Measurements from ENCODE around the gene MYBL2. TPM values are rescaled to one million over a fixed set of nuclear protein-coding genes. Genes with fewer than 3 reads are reported as not detected.

MYBL2 gene
- total and polyA plus RNA-seq, 2 donors (not counting 3 experiments of a cell fraction or from before 2014, with no cell fraction given) = 35.7 to 105 TPM

DNA sequence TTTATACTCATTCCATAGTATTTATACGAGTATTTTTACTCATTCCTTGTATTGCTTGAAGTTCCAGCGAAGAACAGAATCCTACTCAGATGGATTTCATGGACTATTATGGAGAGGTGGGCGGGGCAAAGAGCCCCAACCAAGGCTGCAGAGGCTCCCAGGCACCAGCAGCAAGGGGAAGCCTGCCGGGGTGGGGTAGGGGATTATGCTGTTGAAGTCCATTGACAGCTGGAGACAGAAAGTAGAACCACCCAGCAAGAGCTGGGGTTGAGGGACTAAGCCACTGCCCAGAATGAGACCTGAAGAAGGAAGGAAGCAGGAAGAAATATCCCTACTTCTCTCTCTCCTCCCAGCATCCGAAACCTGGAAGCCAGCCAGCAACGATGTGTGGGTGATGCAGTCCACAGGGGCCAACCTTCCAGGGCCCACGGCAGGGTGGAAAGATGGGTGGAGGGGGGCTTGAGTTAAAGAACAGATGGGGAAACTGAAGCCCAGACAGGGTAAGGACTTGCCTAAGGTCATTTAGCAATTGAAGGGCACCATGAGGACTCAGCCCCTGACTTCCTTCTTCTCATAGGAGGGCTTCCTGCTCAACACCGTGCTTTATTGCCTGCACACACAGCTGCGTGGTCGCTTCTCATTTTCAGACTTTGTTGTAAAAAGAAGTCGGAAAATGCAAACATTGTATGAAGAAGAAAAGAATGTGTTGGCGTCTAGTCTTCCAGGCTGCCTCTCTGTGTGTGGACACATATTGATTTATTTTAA, 78.2 kb downstream of the MYBL2 start:
- H3K4me3 ChIP-seq (replicated peaks in 1 of 3; ENCODE audit: insufficient read depth in 1 of 3, low read depth in 1 of 3, low read length in 3 of 3) = no peak overlapping the region
- peaks cover 4% of the 10 kb centered on the region for H3K4me1 ChIP-seq (ENCODE audit: control insufficient read depth, extremely low read depth, insufficient read depth, low read length)
- H3K9me3 ChIP-seq (replicated peaks; ENCODE audit: control insufficient read depth, insufficient read depth, low read length) = no peaks in the 10 kb centered on the region
- CTCF ChIA-PET = interaction anchor here (0.9 to 1.2 kb wide), 3 partner anchors 166 to 337 kb away, joined by 3 read pairs; no protein-coding TSS in a partner anchor
- FAIRE-seq (no peak), DNase-seq (ENCODE audit: low read depth, low spot score) (no peak)
- intact Hi-C loops (cut with micrococcal nuclease) = loop anchor here (5.0 kb wide), 1 partner anchor 288 kb away; the partner anchor contains the start of gene SRSF6
- no peaks in the 10 kb centered on the region for H3K36me3 ChIP-seq (ENCODE audit: control insufficient read depth in 2 of 2, extremely low read depth in 1 of 2, insufficient read depth in 2 of 2, low read length in 2 of 2)
- dilution Hi-C loops (cut with MboI; ENCODE audit: extremely low pct_ligation_motif_present, low sequenced_read_pairs) = no loop called here
- peak overlapping the region; percentile 31 for H2AFZ ChIP-seq (ENCODE audit: low read depth, low read length)
- POLR2A ChIA-PET = no interaction called here
- H3K27me3 ChIP-seq (ENCODE audit: control insufficient read depth in 2 of 2, insufficient read depth in 2 of 2, low read length in 2 of 2) = peaks cover 0 to 4% of the 10 kb centered on the region in 2 experiments
- H4K20me1 ChIP-seq (replicated peaks; ENCODE audit: control insufficient read depth, extremely low read depth, insufficient read depth, low read length) = no peaks in the 10 kb centered on the region
- no peak overlapping the region for H3K27ac ChIP-seq (ENCODE audit: insufficient read depth, low read depth, low read length)
- no TSS peak for BruUV-seq (replicated peaks)
- no peaks in the 10 kb centered on the region for H3K9me1 ChIP-seq (replicated peaks; ENCODE audit: control insufficient read depth, extremely low read depth, insufficient read depth, low read length)
- no peak overlapping the region for H3K9ac ChIP-seq (replicated peaks; ENCODE audit: extremely low read depth, insufficient read depth, low read length)
- H3K79me2 ChIP-seq (ENCODE audit: control insufficient read depth, insufficient read depth, low read length) = no peaks in the 10 kb centered on the region
- TF ChIP-seq GATA2 (IDR thresholded peaks at IDR 0.05; ENCODE audit: insufficient read depth, insufficient read length, low read depth, low read length) = no peak
- TF ChIP-seq, protein P1, sequence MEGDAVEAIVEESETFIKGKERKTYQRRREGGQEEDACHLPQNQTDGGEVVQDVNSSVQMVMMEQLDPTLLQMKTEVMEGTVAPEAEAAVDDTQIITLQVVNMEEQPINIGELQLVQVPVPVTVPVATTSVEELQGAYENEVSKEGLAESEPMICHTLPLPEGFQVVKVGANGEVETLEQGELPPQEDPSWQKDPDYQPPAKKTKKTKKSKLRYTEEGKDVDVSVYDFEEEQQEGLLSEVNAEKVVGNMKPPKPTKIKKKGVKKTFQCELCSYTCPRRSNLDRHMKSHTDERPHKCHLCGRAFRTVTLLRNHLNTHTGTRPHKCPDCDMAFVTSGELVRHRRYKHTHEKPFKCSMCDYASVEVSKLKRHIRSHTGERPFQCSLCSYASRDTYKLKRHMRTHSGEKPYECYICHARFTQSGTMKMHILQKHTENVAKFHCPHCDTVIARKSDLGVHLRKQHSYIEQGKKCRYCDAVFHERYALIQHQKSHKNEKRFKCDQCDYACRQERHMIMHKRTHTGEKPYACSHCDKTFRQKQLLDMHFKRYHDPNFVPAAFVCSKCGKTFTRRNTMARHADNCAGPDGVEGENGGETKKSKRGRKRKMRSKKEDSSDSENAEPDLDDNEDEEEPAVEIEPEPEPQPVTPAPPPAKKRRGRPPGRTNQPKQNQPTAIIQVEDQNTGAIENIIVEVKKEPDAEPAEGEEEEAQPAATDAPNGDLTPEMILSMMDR (IDR thresholded peaks at IDR 0.05; ENCODE audit: extremely low read depth in 1 of 2, insufficient read depth in 1 of 2, low read depth in 1 of 2, low read length in 2 of 2) = no peak
- TF ChIP-seq JUN (IDR thresholded peaks at IDR 0.05; ENCODE audit: borderline replicate concordance, insufficient read depth, insufficient read length, low read depth) = no peak
- no peak for TF ChIP-seq POLR2A (IDR thresholded peaks at IDR 0.05; ENCODE audit: low read depth, low read length)
- no peak for TF ChIP-seq MYC (IDR thresholded peaks at IDR 0.05; ENCODE audit: low read depth, low read length)
- no peak for TF ChIP-seq FOS (IDR thresholded peaks at IDR 0.05; ENCODE audit: borderline replicate concordance, insufficient read depth, low read length)
- TF ChIP-seq, protein P2, sequence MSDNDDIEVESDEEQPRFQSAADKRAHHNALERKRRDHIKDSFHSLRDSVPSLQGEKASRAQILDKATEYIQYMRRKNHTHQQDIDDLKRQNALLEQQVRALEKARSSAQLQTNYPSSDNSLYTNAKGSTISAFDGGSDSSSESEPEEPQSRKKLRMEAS (IDR thresholded peaks at IDR 0.05; ENCODE audit: insufficient read depth, insufficient read length) = no peak
- TF ChIP-seq POLR2AphosphoS5 (IDR thresholded peaks at IDR 0.05; ENCODE audit: insufficient read depth, low read depth, low read length) = no peak
- no peak for TF ChIP-seq EZH2 (IDR thresholded peaks at IDR 0.05; ENCODE audit: borderline replicate concordance, low read depth, low read length, severe bottlenecking)
- H3K4me2 ChIP-seq (ENCODE audit: insufficient read depth, low read length) = no peak overlapping the region
